ENCODE measurements around the gene RENBP. TPM values are rescaled to one million over a fixed set of nuclear protein-coding genes. Genes with fewer than 3 reads are reported as not detected.

The RENBP gene
- total RNA-seq, 1 experiment from 2014 or later: 7.1 TPM

- no peak overlapping the region for H2BK12ac ChIP-seq (ENCODE audit: insufficient read length, low read depth, low read length)
- no peak overlapping the region for H2AFZ ChIP-seq (ENCODE audit: low read length)
- no peak for TF ChIP-seq CTCF (conservative IDR thresholded peaks at IDR 0.05)
- H2BK20ac ChIP-seq (ENCODE audit: low read depth, low read length, poor library complexity, severe bottlenecking): no peak overlapping the region
- H4K8ac ChIP-seq (replicated peaks; ENCODE audit: insufficient read length, low read depth, low read length): no peak overlapping the region
- H4K5ac ChIP-seq (ENCODE audit: insufficient read length, low read depth, low read length): no peak overlapping the region
- Mint-ChIP-seq H3K4me1 (peaks cover 0 to 10% of the 10 kb centered on the region in 2 experiments; a peak in 2 of 4 replicates), H3K4me3 (no peak overlapping the region), H3K36me3 (ENCODE audit: insufficient read depth in 1 of 3, low read depth in 3 of 3) (peaks cover 7 to 10% (median 8%) of the 10 kb centered on the region in 3 experiments; a peak in 6 of 7 replicates), H3K27ac (no peak overlapping the region; a peak in 1 of 7 replicates), H3K27me3 (ENCODE audit: low read depth) (peaks cover 2% of the 10 kb centered on the region), H3K9me3 (peaks cover 51 to 61% of the 10 kb centered on the region in 2 experiments)
- H2BK5ac ChIP-seq (ENCODE audit: insufficient read length, low read length): no peak overlapping the region
- H3K4me1 ChIP-seq (ENCODE audit: insufficient read depth, low read length): no peaks in the 10 kb centered on the region
- no peak overlapping the region for H3K18ac ChIP-seq (ENCODE audit: insufficient read length, low read depth, low read length)
- H3K4me2 ChIP-seq (ENCODE audit: insufficient read depth, insufficient read length, low read length): no peak overlapping the region
- no peak overlapping the region for H4K91ac ChIP-seq (ENCODE audit: insufficient read length, low read depth, low read length)
- H3K27me3 ChIP-seq (ENCODE audit: insufficient read depth, low read length): no peaks in the 10 kb centered on the region
- H3K79me2 ChIP-seq (ENCODE audit: insufficient read depth, low read length): no peaks in the 10 kb centered on the region
- H2AK5ac ChIP-seq (ENCODE audit: insufficient read length, low read length): no peak overlapping the region
- H2BK120ac ChIP-seq (ENCODE audit: low read depth, low read length, poor library complexity, severe bottlenecking): no peak overlapping the region
- H4K20me1 ChIP-seq (ENCODE audit: control insufficient read depth, insufficient read depth, insufficient read length): no peaks in the 10 kb centered on the region
- no peak overlapping the region for H3K9ac ChIP-seq (ENCODE audit: extremely low read depth, insufficient read length, low read length)
- H3T11ph ChIP-seq (ENCODE audit: low read length): no peak overlapping the region
- no peak for DNase-seq
- H3K27ac ChIP-seq (ENCODE audit: insufficient read length, low read depth, low read length): no peak overlapping the region
- no peak overlapping the region for H2BK15ac ChIP-seq (ENCODE audit: low read depth, low read length)
- no peak overlapping the region for H3K23ac ChIP-seq (ENCODE audit: insufficient read length, low read depth, low read length)
- no peak overlapping the region for H3K14ac ChIP-seq (ENCODE audit: insufficient read depth, low read length)
- H3K9me3 ChIP-seq (ENCODE audit: control insufficient read depth, low read depth, low read length): peaks cover 20% of the 10 kb centered on the region
- no peak overlapping the region for H3K56ac ChIP-seq (ENCODE audit: insufficient read length, low read depth, low read length)
- no peak overlapping the region for H3K4ac ChIP-seq (ENCODE audit: low read depth, low read length)
- WGBS (ENCODE audit: extremely low coverage, insufficient read length, low lambda C conversion rate): no CpG with 5 or more reads among the region's 20 CpGs
- no peaks in the 10 kb centered on the region for H3K23me2 ChIP-seq (ENCODE audit: insufficient read length, low read depth, low read length, poor library complexity, severe bottlenecking)
- H3K79me1 ChIP-seq (ENCODE audit: insufficient read depth, low read depth, low read length, poor library complexity, severe bottlenecking): no peaks in the 10 kb centered on the region
Observed at GRCh38 chrX:153984351-153985178, 40.1 kb upstream of the RENBP start.
